Endothelial cell (in vitro differentiated cells): ENCODE measurements around the gene GPR15LG. TPM values are rescaled to one million over a fixed set of nuclear protein-coding genes. Genes with fewer than 3 reads are reported as not detected.
"Not testable (repeated sequence)": the region's sequence is repeated elsewhere in the genome, so short reads cannot be mapped to it uniquely, and the experiment has no call there.

Experiments used
- DNase-seq: peaks from one replicate; pipeline ENCODE4 v3.0.0; 2021; ENCODE audit warnings: low spot score
- H3K27ac Mint-ChIP-seq: one replicate; pipeline ENCODE4 v1.8.0; 2021; ENCODE audit warnings: mixed read lengths, inconsistent platforms; ENCODE audit not compliant: unreplicated experiment
- H3K27me3 Mint-ChIP-seq: one replicate; pipeline ENCODE4 v1.8.0; 2021; ENCODE audit warnings: mild to moderate bottlenecking, moderate library complexity, mixed read lengths, inconsistent platforms; ENCODE audit not compliant: unreplicated experiment
- H3K36me3 Mint-ChIP-seq: one replicate; pipeline ENCODE4 v1.8.0; 2021; ENCODE audit warnings: mild to moderate bottlenecking, low read depth, mixed read lengths, inconsistent platforms; ENCODE audit not compliant: unreplicated experiment
- H3K4me1 Mint-ChIP-seq: one replicate; pipeline ENCODE4 v1.8.0; 2021; ENCODE audit warnings: mild to moderate bottlenecking, mixed read lengths, inconsistent platforms; ENCODE audit not compliant: unreplicated experiment
- H3K4me3 Mint-ChIP-seq: one replicate; pipeline ENCODE4 v1.8.0; 2021; ENCODE audit warnings: mild to moderate bottlenecking, mixed read lengths, inconsistent platforms; ENCODE audit not compliant: unreplicated experiment
- H3K9me3 Mint-ChIP-seq: one replicate; pipeline ENCODE4 v1.8.0; 2021; ENCODE audit warnings: mixed read lengths, inconsistent platforms; ENCODE audit not compliant: unreplicated experiment
- CTCF ChIP-seq: fragments of 200-600 bp; sonication (generic); IDR thresholded peaks from one replicate; pipeline ENCODE4 v1.5.0; 2021; ENCODE audit warnings: antibody characterized with exemption; ENCODE audit not compliant: unreplicated experiment
- total RNA-seq: library from RNA; stranded (reverse); fragmentation: NEBNext Ultra II Directional; extraction: Animal tissue kit (Norgen Biotek cat#: 25700); gene quantifications from one replicate; pipeline ENCODE4 v1.2.1, GENCODE V29; 2021; ENCODE audit not compliant: unreplicated experiment

The GPR15LG gene
- total RNA-seq, 1 donor from 2014 or later: not detected

GRCh38 chr10:84177541-84178141, 4.0 kb downstream of the GPR15LG start:
- Mint-ChIP-seq H3K36me3 (no peaks in the 10 kb centered on the region), H3K4me1 (peaks cover 3% of the 10 kb centered on the region), H3K27ac (no peak overlapping the region), H3K4me3 (no peak overlapping the region), H3K27me3 (peaks cover 2% of the 10 kb centered on the region), H3K9me3 (no peaks in the 10 kb centered on the region)
- no peak for TF ChIP-seq CTCF
- no peak for DNase-seq

- no peak overlapping the region for H3K4me3 Mint-ChIP-seq
- H3K27ac Mint-ChIP-seq: no peak overlapping the region
- H3K36me3 Mint-ChIP-seq: no peaks in the 10 kb centered on the region
- DNase-seq: no peak
- no peaks in the 10 kb centered on the region for H3K9me3 Mint-ChIP-seq
- TF ChIP-seq CTCF: no peak
- peaks cover 3% of the 10 kb centered on the region for H3K4me1 Mint-ChIP-seq
- peaks cover 2% of the 10 kb centered on the region for H3K27me3 Mint-ChIP-seq
These were observed 4.6 kb downstream of the GPR15LG start for GRCh38 chr10:84178160-84178609.

- H3K4me3 Mint-ChIP-seq: no peak overlapping the region
- H3K36me3 Mint-ChIP-seq: no peaks in the 10 kb centered on the region
- peaks cover 2% of the 10 kb centered on the region for H3K27me3 Mint-ChIP-seq
These were observed 5.6 kb downstream of the GPR15LG start for GRCh38 chr10:84179059-84179710.

DNA sequence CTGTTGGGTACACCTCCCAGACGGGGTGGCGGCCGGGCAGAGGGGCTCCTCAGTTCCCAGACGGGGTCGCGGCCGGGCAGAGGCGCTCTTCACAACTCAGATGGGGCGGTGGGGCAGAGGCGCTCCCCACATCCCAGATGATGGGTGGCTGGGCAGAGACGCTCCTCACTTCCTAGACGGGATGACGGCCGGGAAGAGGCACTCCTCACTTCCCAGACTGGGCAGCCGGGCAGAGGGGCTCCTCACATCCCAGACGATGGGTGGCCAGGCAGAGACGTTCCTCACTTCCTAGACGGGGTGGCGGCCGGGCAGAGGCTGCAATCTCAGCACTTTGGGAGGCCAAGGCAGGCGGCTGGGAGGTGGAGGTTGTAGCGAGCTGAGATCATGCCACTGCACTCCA, 6.8 kb downstream of the GPR15LG start:
- not testable (repeated sequence) for H3K4me3 Mint-ChIP-seq, H3K27ac Mint-ChIP-seq, H3K4me1 Mint-ChIP-seq, H3K9me3 Mint-ChIP-seq, H3K36me3 Mint-ChIP-seq, DNase-seq, H3K27me3 Mint-ChIP-seq

More at GRCh38 chr10:84179059-84179710, 5.6 kb downstream of the GPR15LG start:
- no peak overlapping the region for H3K27ac Mint-ChIP-seq
- DNase-seq: no peak
- peaks cover 3% of the 10 kb centered on the region for H3K4me1 Mint-ChIP-seq
- no peak for TF ChIP-seq CTCF
- no peaks in the 10 kb centered on the region for H3K9me3 Mint-ChIP-seq

- no peak for DNase-seq
- no peak overlapping the region for H3K27ac Mint-ChIP-seq
- H3K36me3 Mint-ChIP-seq: no peaks in the 10 kb centered on the region
- H3K9me3 Mint-ChIP-seq: no peaks in the 10 kb centered on the region
- no peak overlapping the region for H3K4me3 Mint-ChIP-seq
- H3K27me3 Mint-ChIP-seq: peaks cover 2% of the 10 kb centered on the region
- TF ChIP-seq CTCF: no peak
- peaks cover 1% of the 10 kb centered on the region for H3K4me1 Mint-ChIP-seq
These were observed 8.0 kb downstream of the GPR15LG start for GRCh38 chr10:84181631-84182030.
